ENCODE data around the gene PKD2L1.
"Not testable (repeated sequence)": the region's sequence is repeated elsewhere in the genome, so short reads cannot be mapped to it uniquely, and the experiment has no call there.

PKD2L1 gene

GRCh38 chr10:100330079-100330478, at the start of gene PKD2L1:
Gene PKD2L1, minus strand, starts transcription at chr10:100330228. Its CDS starts 125 bp downstream, at chr10:100330103.
- DNase-seq = no peak

- DNase-seq = no peak
Observed at GRCh38 chr10:100377830-100378229, 47.8 kb upstream of the PKD2L1 start.

- not testable (repeated sequence) for DNase-seq
Observed at GRCh38 chr10:100376656-100377055, 46.6 kb upstream of the PKD2L1 start.

GRCh38 chr10:100374677-100375353, 44.8 kb upstream of the PKD2L1 start:
- DNase-seq = not testable (repeated sequence)

GRCh38 chr10:100374200-100374655, 44.2 kb upstream of the PKD2L1 start:
- DNase-seq = no peak

GRCh38 chr10:100373298-100374199, 43.5 kb upstream of the PKD2L1 start:
- DNase-seq = peak; percentile 61 to 66

- DNase-seq = no peak
Observed at GRCh38 chr10:100372415-100373297, 42.6 kb upstream of the PKD2L1 start.

GRCh38 chr10:100371482-100372027, 41.5 kb upstream of the PKD2L1 start:
- no peak for DNase-seq

GRCh38 chr10:100370714-100371481, 40.9 kb upstream of the PKD2L1 start:
- DNase-seq = no peak

GRCh38 chr10:100368721-100369120, 38.7 kb upstream of the PKD2L1 start:
- no peak for DNase-seq

- DNase-seq = no peak
Observed at GRCh38 chr10:100364735-100365391, 34.8 kb upstream of the PKD2L1 start.

GRCh38 chr10:100364175-100364574, 34.1 kb upstream of the PKD2L1 start:
- DNase-seq = no peak

- no peak for DNase-seq
Observed at GRCh38 chr10:100362570-100363496, 32.8 kb upstream of the PKD2L1 start.

GRCh38 chr10:100360234-100360633, 30.2 kb upstream of the PKD2L1 start:
- no peak for DNase-seq

GRCh38 chr10:100359529-100360150, 29.6 kb upstream of the PKD2L1 start:
- DNase-seq = no peak

- DNase-seq = no peak
Observed at GRCh38 chr10:100359030-100359432, 29.0 kb upstream of the PKD2L1 start.

GRCh38 chr10:100357059-100357858, 27.2 kb upstream of the PKD2L1 start:
- no peak for DNase-seq
